Activated B cell treated with CpG ODN at 0.5 μM for 24 hours (primary cell): ENCODE measurements around the gene FUBP3. TPM values are rescaled to one million over a fixed set of nuclear protein-coding genes. Genes with fewer than 3 reads are reported as not detected.
A peak's percentile ranks its signal among the peaks of the same experiment; 100 is the strongest.

Experiments used
- ATAC-seq: fragments of 200-7000 bp; cut with Tn5 transposase; one replicate; pipeline ENCODE4 v1.10.0; 2021; ENCODE audit warnings: low read depth, mild to moderate bottlenecking, moderate library complexity
- CTCF ChIA-PET: fragments of 350-600 bp; sonication (Branson Sonifier 250); formaldehyde crosslinking; loops from one replicate; lab custom pipeline; 2021; ENCODE audit warnings: antibody characterized with exemption; lab: Charles Lee
- POLR2A ChIA-PET: fragments of 350-600 bp; sonication (Branson Sonifier 250); formaldehyde crosslinking; loops from one replicate; lab custom pipeline; 2021; ENCODE audit warnings: antibody characterized with exemption; lab: Charles Lee
- DNase-seq: peaks from one replicate; pipeline ENCODE4 v3.0.0; 2022
- H3K27ac Mint-ChIP-seq: one replicate; pipeline ENCODE4 v1.8.0; 2020; ENCODE audit warnings: mixed read lengths
- H3K27me3 Mint-ChIP-seq: one replicate; pipeline ENCODE4 v1.8.0; 2021; ENCODE audit warnings: mixed read lengths
- H3K36me3 Mint-ChIP-seq: one replicate; pipeline ENCODE4 v1.8.0; 2021; ENCODE audit warnings: low read depth, mixed read lengths
- H3K4me1 Mint-ChIP-seq: one replicate; pipeline ENCODE4 v1.8.0; 2021; ENCODE audit warnings: mixed read lengths
- H3K4me3 Mint-ChIP-seq: one replicate; pipeline ENCODE4 v1.8.0; 2020; ENCODE audit warnings: mild to moderate bottlenecking, mixed read lengths
- H3K9me3 Mint-ChIP-seq: one replicate; pipeline ENCODE4 v1.8.0; 2020; ENCODE audit warnings: mixed read lengths
- intact Hi-C: fragments of 100-400 bp; cut with micrococcal nuclease; formaldehyde crosslinking; loops from one replicate; pipeline ENCODE4 v1.15.1; 2024
- total RNA-seq: library from RNA; stranded (reverse); gene quantifications from 2 replicates; pipeline ENCODE4 v1.2.3, GENCODE V29; 2022
- TF ChIP-seq, protein P1 (sequence below): fragments of 200-600 bp; IDR thresholded peaks from one replicate; pipeline ENCODE4 v1.8.0; 2022; ENCODE audit warnings: antibody characterized with exemption, mild to moderate bottlenecking

The FUBP3 gene
- total RNA-seq, 1 donor from 2014 or later: 44.7 TPM

DNA sequence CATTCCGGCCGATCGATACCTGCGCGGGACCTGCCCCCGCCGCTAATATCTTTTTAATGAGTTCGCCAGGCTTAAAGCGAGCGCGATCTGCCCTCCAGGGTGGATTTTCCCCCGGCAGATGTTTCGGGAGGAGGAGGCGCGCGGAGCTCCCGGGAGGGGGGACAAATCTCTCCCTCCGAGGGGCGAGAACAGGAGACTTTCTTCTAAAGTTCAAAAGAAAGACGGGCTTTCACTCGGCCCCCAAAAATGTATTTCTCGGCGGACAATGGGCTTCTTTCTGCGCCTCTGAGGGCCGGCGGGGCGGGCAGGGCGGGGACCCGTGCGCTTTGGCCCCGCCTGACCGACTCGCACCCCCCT lies 80.9 kb downstream of the FUBP3 start:
- intact Hi-C loops: loop anchor here (10.0 kb wide), 1 partner anchor 1934 kb away; no protein-coding TSS in a partner anchor
- Mint-ChIP-seq H3K4me3 (no peak overlapping the region), H3K27me3 (peaks cover 60% of the 10 kb centered on the region), H3K27ac (no peak overlapping the region), H3K36me3 (no peaks in the 10 kb centered on the region), H3K9me3 (peaks cover 2% of the 10 kb centered on the region), H3K4me1 (peaks cover 33% of the 10 kb centered on the region)
- POLR2A ChIA-PET: interaction anchor here (0.7 kb wide), 1 partner anchor 224 kb away, joined by 5 read pairs; no protein-coding TSS in a partner anchor
- CTCF ChIA-PET: no interaction called here
- ATAC-seq (no peak), DNase-seq (no peak)
- TF ChIP-seq, protein P1, sequence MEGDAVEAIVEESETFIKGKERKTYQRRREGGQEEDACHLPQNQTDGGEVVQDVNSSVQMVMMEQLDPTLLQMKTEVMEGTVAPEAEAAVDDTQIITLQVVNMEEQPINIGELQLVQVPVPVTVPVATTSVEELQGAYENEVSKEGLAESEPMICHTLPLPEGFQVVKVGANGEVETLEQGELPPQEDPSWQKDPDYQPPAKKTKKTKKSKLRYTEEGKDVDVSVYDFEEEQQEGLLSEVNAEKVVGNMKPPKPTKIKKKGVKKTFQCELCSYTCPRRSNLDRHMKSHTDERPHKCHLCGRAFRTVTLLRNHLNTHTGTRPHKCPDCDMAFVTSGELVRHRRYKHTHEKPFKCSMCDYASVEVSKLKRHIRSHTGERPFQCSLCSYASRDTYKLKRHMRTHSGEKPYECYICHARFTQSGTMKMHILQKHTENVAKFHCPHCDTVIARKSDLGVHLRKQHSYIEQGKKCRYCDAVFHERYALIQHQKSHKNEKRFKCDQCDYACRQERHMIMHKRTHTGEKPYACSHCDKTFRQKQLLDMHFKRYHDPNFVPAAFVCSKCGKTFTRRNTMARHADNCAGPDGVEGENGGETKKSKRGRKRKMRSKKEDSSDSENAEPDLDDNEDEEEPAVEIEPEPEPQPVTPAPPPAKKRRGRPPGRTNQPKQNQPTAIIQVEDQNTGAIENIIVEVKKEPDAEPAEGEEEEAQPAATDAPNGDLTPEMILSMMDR: no peak

DNA sequence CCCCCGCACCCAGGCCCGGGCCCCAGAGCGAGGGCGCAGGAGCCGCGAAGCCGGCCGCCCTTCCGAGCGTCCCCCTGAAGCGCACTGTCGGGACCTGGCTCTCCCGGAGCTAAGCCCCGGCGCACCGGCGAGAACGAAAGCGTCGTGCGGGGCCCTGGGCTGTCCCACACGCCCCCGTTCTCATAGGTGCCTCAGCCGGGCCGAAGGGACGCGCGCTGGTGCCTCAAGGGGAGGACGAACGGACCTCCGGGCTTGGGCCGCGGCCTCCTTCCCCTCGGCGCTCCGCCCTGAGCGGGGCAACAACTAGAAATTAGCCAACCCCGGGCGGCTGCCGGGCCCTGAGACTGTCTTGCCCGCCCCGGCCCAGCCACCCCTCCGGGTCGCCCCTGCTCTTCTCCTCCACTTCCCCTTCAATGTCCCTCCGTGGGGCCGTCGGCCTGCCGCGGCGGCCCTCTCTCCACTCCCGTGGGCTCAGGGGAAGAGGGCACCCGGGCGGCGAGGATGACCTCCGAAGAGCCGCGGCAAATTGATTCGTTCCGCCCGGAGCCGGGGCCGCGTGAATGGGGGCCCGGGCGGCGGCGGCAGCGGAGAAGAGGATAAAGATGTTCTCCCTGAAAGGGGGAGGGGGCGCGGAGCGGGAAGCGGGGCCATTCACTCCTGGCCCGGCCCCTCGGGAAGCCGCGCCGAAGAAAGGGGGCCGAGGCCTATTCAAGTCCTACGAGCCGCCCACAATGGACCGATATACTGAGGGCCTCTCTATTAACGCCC lies 81.5 kb downstream of the FUBP3 start:
- no peak overlapping the region for H3K27ac Mint-ChIP-seq

DNA sequence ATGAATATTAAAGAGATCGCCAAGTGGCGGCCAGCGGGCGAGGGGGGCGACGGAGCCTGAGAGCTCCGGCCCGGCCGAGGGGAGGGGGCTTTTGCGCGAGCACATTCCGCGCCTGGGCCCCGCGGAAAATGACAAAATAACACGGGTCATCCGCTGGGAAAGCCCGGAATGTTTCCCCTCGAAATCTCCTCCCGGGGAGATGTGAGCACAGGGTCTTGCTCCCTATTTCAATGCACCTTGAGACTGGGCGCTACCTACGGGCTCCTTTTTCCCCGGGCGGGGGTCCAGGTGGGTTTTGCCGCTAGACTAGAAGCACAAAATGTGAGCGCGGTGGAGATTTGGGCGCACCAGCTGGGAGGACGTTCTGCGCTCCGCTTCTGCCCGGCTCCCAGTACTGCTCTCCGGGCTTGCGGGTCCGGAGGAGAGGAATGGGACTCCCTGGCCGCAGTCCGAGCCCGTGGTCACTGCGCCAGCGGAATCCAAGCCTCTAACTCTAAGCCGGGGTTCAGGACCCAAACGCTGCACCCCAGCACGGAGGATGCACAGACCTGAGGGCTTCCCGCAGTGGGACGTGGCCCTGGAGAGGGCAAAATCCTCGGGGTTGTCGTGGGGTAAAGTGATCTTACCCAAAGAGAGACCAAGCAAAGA lies 82.2 kb downstream of the FUBP3 start:
- Mint-ChIP-seq H3K27ac (no peak overlapping the region), H3K36me3 (no peaks in the 10 kb centered on the region), H3K4me3 (no peak overlapping the region), H3K27me3 (peaks cover 54% of the 10 kb centered on the region), H3K4me1 (peaks cover 41% of the 10 kb centered on the region), H3K9me3 (peaks cover 2% of the 10 kb centered on the region)
- ATAC-seq: no peak
- intact Hi-C loops: loop anchor here (10.0 kb wide), 1 partner anchor 1933 kb away; no protein-coding TSS in a partner anchor
- DNase-seq: no peak
- CTCF ChIA-PET: no interaction called here
- POLR2A ChIA-PET: no interaction called here
- TF ChIP-seq, protein P1: no peak

More for the DNA sequence above, 81.5 kb downstream of the FUBP3 start:
- Mint-ChIP-seq H3K4me1 (peaks cover 37% of the 10 kb centered on the region), H3K36me3 (no peaks in the 10 kb centered on the region), H3K27me3 (peaks cover 58% of the 10 kb centered on the region), H3K9me3 (peaks cover 2% of the 10 kb centered on the region), H3K4me3 (no peak overlapping the region)
- intact Hi-C loops: loop anchor here (10.0 kb wide), 1 partner anchor 1934 kb away; no protein-coding TSS in a partner anchor
- DNase-seq: no peak
- ChIA-PET CTCF (no interaction called here), POLR2A (interaction anchor here (0.7 kb wide), 1 partner anchor 225 kb away, joined by 5 read pairs; no protein-coding TSS in a partner anchor)
- TF ChIP-seq, protein P1: no peak
- no peak for ATAC-seq

DNA sequence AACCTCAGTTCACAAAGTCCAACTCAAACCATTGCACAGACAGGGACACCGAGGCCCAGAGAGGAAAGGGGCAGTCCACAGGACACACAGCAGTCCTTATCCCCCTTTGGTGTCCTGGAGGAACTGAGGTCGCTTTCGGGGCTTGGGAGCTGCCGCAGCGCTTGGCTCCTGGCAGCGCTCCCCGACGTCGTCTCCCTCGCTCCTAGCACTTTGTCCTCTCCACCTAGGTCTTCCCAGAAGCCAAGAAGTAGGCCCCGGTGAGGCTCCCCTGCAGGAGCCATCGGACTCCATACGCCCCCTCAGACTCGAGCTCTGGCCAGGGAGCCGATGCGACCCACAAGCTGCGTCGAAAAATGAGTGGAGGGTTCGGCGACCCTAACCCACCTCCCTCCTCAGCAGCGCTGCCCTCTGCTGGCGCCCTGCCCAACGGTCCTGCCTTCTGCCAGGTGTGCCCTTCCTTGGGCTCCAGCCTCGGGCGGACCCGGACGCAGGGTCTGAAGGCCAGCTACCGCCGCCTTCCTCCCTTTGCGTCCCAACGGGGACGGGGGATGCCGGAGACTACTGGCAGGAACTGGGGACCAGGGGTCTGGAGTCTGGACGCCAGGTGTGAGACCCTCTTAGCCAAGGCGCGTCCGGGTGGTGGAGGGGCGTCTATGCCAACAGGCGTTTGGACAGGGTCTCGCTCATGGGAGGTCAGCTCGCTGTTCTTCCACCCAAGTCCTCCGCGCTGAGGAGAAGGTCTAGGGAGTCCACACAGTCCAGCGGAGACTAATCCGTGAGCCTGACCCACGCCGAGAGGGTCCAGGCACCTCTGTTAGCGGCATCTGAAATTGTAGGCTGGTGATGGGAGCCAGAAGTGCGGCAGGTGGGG lies 83.0 kb downstream of the FUBP3 start:
- peaks cover 50% of the 10 kb centered on the region for H3K27me3 Mint-ChIP-seq
- no peaks in the 10 kb centered on the region for H3K36me3 Mint-ChIP-seq
- no peak for ATAC-seq
- H3K9me3 Mint-ChIP-seq: no peaks in the 10 kb centered on the region
- ChIA-PET CTCF (no interaction called here), POLR2A (no interaction called here)
- H3K4me1 Mint-ChIP-seq: peaks cover 43% of the 10 kb centered on the region
- TF ChIP-seq, protein P1: no peak
- H3K27ac Mint-ChIP-seq: no peak overlapping the region
- intact Hi-C loops: loop anchor here (10.0 kb wide), 1 partner anchor 1932 kb away; no protein-coding TSS in a partner anchor
- peak overlapping the region; percentile 58 for H3K4me3 Mint-ChIP-seq
- DNase-seq: no peak
